Measurements from ENCODE around the gene ZNF26.

ZNF26 gene

GRCh38 chr12:133061954-133062353 is 75.8 kb downstream of the ZNF26 start:
- DNase-seq (ENCODE audit: low spot score) = no peak

- no peak for DNase-seq (ENCODE audit: low spot score)
These were observed 77.4 kb downstream of the ZNF26 start for GRCh38 chr12:133063556-133063955.

- no peak for DNase-seq (ENCODE audit: low spot score)
These were observed 87.7 kb downstream of the ZNF26 start for GRCh38 chr12:133073836-133074235.

Data from CD4-positive, alpha-beta T cell treated with Interleukin-2 at 100 ng/mL for 4 hours (primary cell).